Activated CD8-positive, alpha-beta T cell treated with anti-CD3 and anti-CD28 coated beads, Interleukin-2, amount 10 ng/mL, durations not matched to agents 7 days and 5 days (primary cell): ENCODE measurements around the gene CALHM4. TPM values are rescaled to one million over a fixed set of nuclear protein-coding genes. Genes with fewer than 3 reads are reported as not detected.

Experiments used
- ATAC-seq: fragments of 150-1000 bp; cut with Tn5 transposase; one replicate; pipeline ENCODE4 v1.10.0; 2021; ENCODE audit warnings: moderate library complexity
- CTCF ChIA-PET: fragments of 350-600 bp; sonication (Branson Sonifier 250); formaldehyde crosslinking; loops from one replicate; lab custom pipeline; 2021; ENCODE audit warnings: antibody characterized with exemption; lab: Charles Lee
- POLR2A ChIA-PET: fragments of 350-600 bp; sonication (Branson Sonifier 250); formaldehyde crosslinking; loops from one replicate; lab custom pipeline; 2021; ENCODE audit warnings: antibody characterized with exemption; lab: Charles Lee
- DNase-seq: peaks from one replicate; pipeline ENCODE4 v3.0.0-alpha.2; 2020
- H3K27ac Mint-ChIP-seq: one replicate; pipeline ENCODE4 v1.8.0; 2021; ENCODE audit warnings: mild to moderate bottlenecking, mixed read lengths
- H3K27me3 Mint-ChIP-seq: one replicate; pipeline ENCODE4 v1.8.0; 2021; ENCODE audit warnings: low read depth, mixed read lengths
- H3K36me3 Mint-ChIP-seq: one replicate; pipeline ENCODE4 v1.8.0; 2021; ENCODE audit warnings: low read depth, mixed read lengths
- H3K4me1 Mint-ChIP-seq: one replicate; pipeline ENCODE4 v1.8.0; 2021; ENCODE audit warnings: low read depth, mixed read lengths
- H3K4me3 Mint-ChIP-seq: one replicate; pipeline ENCODE4 v1.8.0; 2021; ENCODE audit warnings: mild to moderate bottlenecking, mixed read lengths
- H3K9me3 Mint-ChIP-seq: one replicate; pipeline ENCODE4 v1.8.0; 2022; ENCODE audit warnings: mixed read lengths; ENCODE audit not compliant: insufficient read depth
- total RNA-seq, 2 experiments: library from RNA; stranded (reverse); gene quantifications; one replicate each; pipeline ENCODE4 v1.2.3, GENCODE V29; 2021

CALHM4 gene
- total RNA-seq, 2 experiments from 2014 or later, result not detected

DNA sequence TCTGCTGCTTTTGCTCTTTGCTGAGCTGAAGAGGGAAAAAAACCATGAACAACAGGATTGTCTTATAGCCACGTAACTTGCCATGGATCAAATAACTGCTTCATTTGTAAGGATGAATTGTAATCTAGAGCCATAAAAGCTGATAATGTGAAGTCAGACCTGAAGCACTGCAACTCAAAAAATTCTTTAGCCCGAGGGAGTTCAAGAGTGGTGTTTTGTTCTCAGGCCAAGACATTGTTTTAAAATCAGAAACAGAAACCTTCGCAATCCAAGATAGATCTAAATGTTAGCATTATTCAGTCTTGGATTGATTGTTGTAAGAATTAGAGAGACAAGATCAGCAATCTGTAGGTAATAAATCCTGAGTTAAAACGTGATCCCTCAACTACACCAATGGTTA, 7.9 kb upstream of the CALHM4 start, which contains the start of gene TRAPPC3L:
Gene TRAPPC3L, minus strand, starts transcription at position 34 of the 400 bp plus-strand sequence. CDS start 170 bp downstream, outside the sequence.
- ChIA-PET POLR2A (interaction anchor here (0.6 kb wide), 1 partner anchor 35 kb away, joined by 5 read pairs; no protein-coding TSS in a partner anchor), CTCF (interaction anchor here (1.2 kb wide), 1 partner anchor 15 kb away, joined by 3 read pairs; no protein-coding TSS in a partner anchor)
- H3K27me3 Mint-ChIP-seq, result peaks cover 35% of the 10 kb centered on the region
- H3K4me1 Mint-ChIP-seq, result no peaks in the 10 kb centered on the region
- no peak within 1 kb of the TSS for H3K27ac Mint-ChIP-seq
- H3K36me3 Mint-ChIP-seq, result no peaks in the 10 kb centered on the region
- ATAC-seq (no peak), DNase-seq (no peak)
- H3K9me3 Mint-ChIP-seq, result no peaks in the 10 kb centered on the region
- no peak within 1 kb of the TSS for H3K4me3 Mint-ChIP-seq

- DNase-seq (no peak), ATAC-seq (no peak)
- POLR2A ChIA-PET, result no interaction called here
- H3K9me3 Mint-ChIP-seq, result no peaks in the 10 kb centered on the region
- H3K4me3 Mint-ChIP-seq, result no peak overlapping the region
- H3K36me3 Mint-ChIP-seq, result no peaks in the 10 kb centered on the region
- H3K27ac Mint-ChIP-seq, result no peak overlapping the region
- H3K4me1 Mint-ChIP-seq, result no peaks in the 10 kb centered on the region
- peaks cover 36% of the 10 kb centered on the region for H3K27me3 Mint-ChIP-seq
- CTCF ChIA-PET, result interaction anchor here (1.3 kb wide), 1 partner anchor 12 kb away, joined by 4 read pairs; no protein-coding TSS in a partner anchor
Observed at GRCh38 chr6:116547358-116547757, 6.2 kb upstream of the CALHM4 start.

DNA sequence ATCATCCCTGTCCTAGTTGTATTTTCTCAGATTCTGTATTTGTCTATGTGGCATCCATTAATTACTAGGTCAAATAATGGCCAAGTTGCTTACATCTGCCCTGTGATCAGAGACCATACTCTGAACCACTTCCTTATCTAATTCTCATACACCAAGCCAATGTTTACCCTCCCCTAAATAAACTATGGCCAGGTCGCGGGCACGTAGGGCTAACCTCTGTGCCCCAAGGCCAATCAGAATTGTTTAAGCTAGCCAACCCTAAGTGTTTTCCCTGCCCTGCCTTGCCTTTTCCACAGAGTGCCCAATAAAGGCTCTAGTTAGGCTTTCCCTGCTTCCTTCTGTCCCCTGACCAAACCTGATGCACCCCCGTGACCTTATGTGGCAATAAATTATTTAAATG, 2.8 kb upstream of the CALHM4 start:
- DNase-seq, result no peak
- Mint-ChIP-seq H3K27ac (no peak overlapping the region), H3K4me3 (no peak overlapping the region), H3K9me3 (no peaks in the 10 kb centered on the region), H3K36me3 (no peaks in the 10 kb centered on the region), H3K4me1 (no peaks in the 10 kb centered on the region), H3K27me3 (peaks cover 26% of the 10 kb centered on the region)
- CTCF ChIA-PET, result no interaction called here
- POLR2A ChIA-PET, result no interaction called here
- ATAC-seq, result no peak

- DNase-seq, result no peak
- no peaks in the 10 kb centered on the region for H3K36me3 Mint-ChIP-seq
- no peak overlapping the region for H3K27ac Mint-ChIP-seq
- POLR2A ChIA-PET, result interaction anchor here (0.6 kb wide), 1 partner anchor 8 kb away, joined by 3 read pairs; no protein-coding TSS in a partner anchor
- no peaks in the 10 kb centered on the region for H3K4me1 Mint-ChIP-seq
- no peaks in the 10 kb centered on the region for H3K9me3 Mint-ChIP-seq
- CTCF ChIA-PET, result no interaction called here
- no peak for ATAC-seq
- H3K27me3 Mint-ChIP-seq, result peaks cover 18% of the 10 kb centered on the region
- H3K4me3 Mint-ChIP-seq, result no peak overlapping the region
Observed at GRCh38 chr6:116556065-116556464, 2.5 kb downstream of the CALHM4 start.

GRCh38 chr6:116556814-116557415, 3.4 kb downstream of the CALHM4 start:
- ChIA-PET POLR2A (no interaction called here), CTCF (no interaction called here)
- no peak overlapping the region for H3K4me3 Mint-ChIP-seq
- no peak for ATAC-seq
- H3K9me3 Mint-ChIP-seq, result no peaks in the 10 kb centered on the region
- H3K36me3 Mint-ChIP-seq, result no peaks in the 10 kb centered on the region
- H3K27me3 Mint-ChIP-seq, result peaks cover 17% of the 10 kb centered on the region
- H3K27ac Mint-ChIP-seq, result no peak overlapping the region
- H3K4me1 Mint-ChIP-seq, result peaks cover 1% of the 10 kb centered on the region
- DNase-seq, result no peak

DNA sequence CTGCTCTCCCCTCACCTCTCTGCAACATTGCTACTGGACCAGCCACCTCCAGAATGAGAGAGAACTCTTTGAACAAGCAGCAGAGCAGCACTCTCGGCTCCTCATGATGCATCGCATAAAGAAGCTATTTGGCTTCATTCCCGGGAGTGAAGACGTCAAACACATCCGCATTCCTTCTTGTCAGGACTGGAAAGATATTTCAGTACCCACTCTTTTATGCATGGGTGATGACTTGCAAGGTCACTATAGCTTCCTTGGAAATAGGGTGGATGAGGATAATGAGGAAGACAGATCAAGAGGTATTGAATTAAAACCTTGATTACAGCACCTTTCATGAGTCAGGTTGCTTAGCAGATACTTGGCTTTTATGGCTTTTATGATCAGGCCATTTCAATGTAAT, 4.3 kb downstream of the CALHM4 start:
- DNase-seq (no peak), ATAC-seq (no peak)
- Mint-ChIP-seq H3K4me3 (no peak overlapping the region), H3K27me3 (peaks cover 19% of the 10 kb centered on the region), H3K9me3 (no peaks in the 10 kb centered on the region), H3K27ac (no peak overlapping the region), H3K4me1 (peaks cover 1% of the 10 kb centered on the region), H3K36me3 (no peaks in the 10 kb centered on the region)
- ChIA-PET POLR2A (no interaction called here), CTCF (interaction anchor here (1.8 to 3.8 kb wide), 2 partner anchors 14 to 341 kb away, joined by 6 to 30 read pairs; partner anchors contain the start of gene RWDD1)

DNA sequence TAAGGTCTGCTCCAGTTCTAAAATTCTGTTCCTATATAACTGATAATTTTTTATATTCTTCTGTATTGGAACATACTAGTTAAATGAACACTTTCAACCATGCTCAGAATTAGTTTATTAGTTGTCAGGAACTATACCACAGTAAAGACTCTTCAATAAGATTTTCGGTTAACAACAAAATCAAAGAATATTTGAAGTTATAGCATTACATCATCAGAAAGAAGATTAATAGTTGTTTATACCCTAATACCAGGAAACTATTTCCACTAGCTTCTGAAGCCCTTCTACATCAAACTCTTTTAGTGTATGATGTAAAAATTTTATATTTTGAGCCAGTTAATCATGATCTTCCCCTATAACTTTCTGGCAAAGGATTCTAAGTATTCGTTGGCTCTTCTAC, 6.6 kb downstream of the CALHM4 start:
- Mint-ChIP-seq H3K4me1 (peaks cover 6% of the 10 kb centered on the region), H3K27ac (no peak overlapping the region), H3K27me3 (peaks cover 17% of the 10 kb centered on the region), H3K4me3 (no peak overlapping the region), H3K9me3 (no peaks in the 10 kb centered on the region), H3K36me3 (no peaks in the 10 kb centered on the region)
- DNase-seq, result no peak
- no peak for ATAC-seq
- POLR2A ChIA-PET, result no interaction called here
- CTCF ChIA-PET, result interaction anchor here (0.8 to 3.8 kb wide), 24 partner anchors 11 to 342 kb away, joined by 3 to 30 read pairs (median 5); partner anchors contain the start of genes RWDD1, TSPYL1 and ZUP1

GRCh38 chr6:116561377-116562018, 7.9 kb downstream of the CALHM4 start:
- Mint-ChIP-seq H3K9me3 (no peaks in the 10 kb centered on the region), H3K4me1 (peaks cover 8% of the 10 kb centered on the region), H3K36me3 (no peaks in the 10 kb centered on the region), H3K27me3 (peaks cover 15% of the 10 kb centered on the region), H3K27ac (no peak overlapping the region), H3K4me3 (no peak overlapping the region)
- ATAC-seq (peak; percentile 65), DNase-seq (peak; percentile 74)
- CTCF ChIA-PET, result interaction anchor here (0.8 to 3.8 kb wide), 32 partner anchors 8 to 446 kb away, joined by 3 to 30 read pairs (median 4); partner anchors contain the start of genes CALHM4, RWDD1, TRAPPC3L and TSPYL1
- POLR2A ChIA-PET, result no interaction called here

GRCh38 chr6:116562019-116562403, 8.5 kb downstream of the CALHM4 start:
- H3K36me3 Mint-ChIP-seq, result no peaks in the 10 kb centered on the region

GRCh38 chr6:116562614-116563013, 9.1 kb downstream of the CALHM4 start:
- Mint-ChIP-seq H3K27me3 (peaks cover 20% of the 10 kb centered on the region), H3K4me1 (peaks cover 8% of the 10 kb centered on the region), H3K36me3 (no peaks in the 10 kb centered on the region), H3K9me3 (no peaks in the 10 kb centered on the region), H3K4me3 (no peak overlapping the region), H3K27ac (no peak overlapping the region)
- ChIA-PET CTCF (interaction anchor here (0.6 to 1.9 kb wide), 9 partner anchors 9 to 275 kb away, joined by 3 to 10 read pairs (median 5); partner anchors contain the start of gene CALHM4), POLR2A (interaction anchor here (1.2 kb wide), 1 partner anchor 9 kb away, joined by 5 read pairs; the partner anchor contains the start of gene RWDD1)
- no peak for ATAC-seq
- no peak for DNase-seq

More at GRCh38 chr6:116562019-116562403, 8.5 kb downstream of the CALHM4 start:
- CTCF ChIA-PET, result interaction anchor here (0.7 to 1.8 kb wide), 6 partner anchors 8 to 169 kb away, joined by 3 to 7 read pairs (median 5); partner anchors contain the start of gene CALHM4
- Mint-ChIP-seq H3K4me3 (no peak overlapping the region), H3K4me1 (peaks cover 8% of the 10 kb centered on the region), H3K27ac (no peak overlapping the region), H3K9me3 (no peaks in the 10 kb centered on the region), H3K27me3 (peaks cover 19% of the 10 kb centered on the region)
- POLR2A ChIA-PET, result interaction anchor here (1.2 kb wide), 1 partner anchor 10 kb away, joined by 5 read pairs; the partner anchor contains the start of gene RWDD1
- DNase-seq (no peak), ATAC-seq (no peak)

- H3K4me3 Mint-ChIP-seq, result no peak overlapping the region
- H3K36me3 Mint-ChIP-seq, result no peaks in the 10 kb centered on the region
- DNase-seq (no peak), ATAC-seq (no peak)
- peaks cover 20% of the 10 kb centered on the region for H3K27me3 Mint-ChIP-seq
- H3K4me1 Mint-ChIP-seq, result peaks cover 9% of the 10 kb centered on the region
- ChIA-PET CTCF (interaction anchor here (0.7 to 2.6 kb wide), 6 partner anchors 9 to 295 kb away, joined by 3 to 10 read pairs (median 4); no protein-coding TSS in a partner anchor), POLR2A (interaction anchor here (0.6 to 1.1 kb wide), 3 partner anchors 8 to 285 kb away, joined by 3 to 6 read pairs (median 3); no protein-coding TSS in a partner anchor)
- H3K9me3 Mint-ChIP-seq, result no peaks in the 10 kb centered on the region
- H3K27ac Mint-ChIP-seq, result no peak overlapping the region
Observed at GRCh38 chr6:116563830-116564229, 10.3 kb downstream of the CALHM4 start.
